HG03442 (cell line): ENCODE measurements around the gene OR2AG2.
"Not testable (repeated sequence)": the region's sequence is repeated elsewhere in the genome, so short reads cannot be mapped to it uniquely, and the experiment has no call there.

Experiments used
- ATAC-seq: cut with Tn5 transposase; IDR thresholded peaks from one replicate; pipeline ENCODE4 v1.9.1; 2021; ENCODE audit warnings: mild to moderate bottlenecking, moderate library complexity; ENCODE audit not compliant: unreplicated experiment

OR2AG2 gene

GRCh38 chr11:6771926-6772893 is at the start of gene OR2AG2:
TSS of gene OR2AG2 (minus strand) at chr11:6771976. CDS start at chr11:6768957, 3,019 bp downstream.
- ATAC-seq, result peak; percentile 90

GRCh38 chr11:6818967-6819366 is 47.2 kb upstream of the OR2AG2 start:
- ATAC-seq, result no peak

- no peak for ATAC-seq
Observed at GRCh38 chr11:6817694-6818093, 45.9 kb upstream of the OR2AG2 start.

- ATAC-seq, result no peak
Observed at GRCh38 chr11:6813656-6814055, 41.9 kb upstream of the OR2AG2 start.

- peak; percentile 81 for ATAC-seq
Observed at GRCh38 chr11:6812390-6813005, 40.7 kb upstream of the OR2AG2 start.

GRCh38 chr11:6801075-6801474 is 29.3 kb upstream of the OR2AG2 start:
- ATAC-seq, result not testable (repeated sequence)

GRCh38 chr11:6799402-6799801 is 27.6 kb upstream of the OR2AG2 start, which contains the start of gene OR6A2:
TSS of gene OR6A2 (minus strand) at chr11:6799689. CDS start at chr11:6795708, 3,981 bp downstream.
- no peak for ATAC-seq

GRCh38 chr11:6794639-6795038 is 22.9 kb upstream of the OR2AG2 start:
- ATAC-seq, result no peak

- ATAC-seq, result no peak
Observed at GRCh38 chr11:6790546-6790945, 18.8 kb upstream of the OR2AG2 start.

- no peak for ATAC-seq
Observed at GRCh38 chr11:6782720-6783119, 10.9 kb upstream of the OR2AG2 start, which contains the start of gene OR2AG1. TSS of gene OR2AG1 (plus strand) at chr11:6783020. CDS start at chr11:6785038, 2,018 bp downstream.

- ATAC-seq, result no peak
Observed at GRCh38 chr11:6780829-6781228, 9.1 kb upstream of the OR2AG2 start.

- no peak for ATAC-seq
Observed at GRCh38 chr11:6778518-6778917, 6.7 kb upstream of the OR2AG2 start.

GRCh38 chr11:6757373-6757967 is 14.3 kb downstream of the OR2AG2 start:
- peak; percentile 76 for ATAC-seq

GRCh38 chr11:6755953-6756347 is 15.8 kb downstream of the OR2AG2 start:
- ATAC-seq, result no peak

- ATAC-seq, result no peak
Observed at GRCh38 chr11:6755303-6755952, 16.3 kb downstream of the OR2AG2 start.

- no peak for ATAC-seq
Observed at GRCh38 chr11:6747097-6747668, 24.6 kb downstream of the OR2AG2 start.

GRCh38 chr11:6746626-6747025 is 25.1 kb downstream of the OR2AG2 start:
- no peak for ATAC-seq

- ATAC-seq, result peak; percentile 75
Observed at GRCh38 chr11:6746086-6746618, 25.6 kb downstream of the OR2AG2 start.

- peak; percentile 53 for ATAC-seq
Observed at GRCh38 chr11:6745465-6746015, 26.2 kb downstream of the OR2AG2 start.

GRCh38 chr11:6745018-6745417 is 26.8 kb downstream of the OR2AG2 start:
- ATAC-seq, result no peak
